HepG2 (cell line): ENCODE measurements around the gene EYA2. TPM values are rescaled to one million over a fixed set of nuclear protein-coding genes. Genes with fewer than 3 reads are reported as not detected.

Source experiments
- BHLHE40 ChIP-seq: IDR thresholded peaks from 2 replicates; pipeline ENCODE4 v1.6.1; 2011; ENCODE audit warnings: low read length, improper control_type of control experiment
- HDAC2 ChIP-seq: sonication (generic); formaldehyde crosslinking; IDR thresholded peaks from 2 replicates; pipeline ENCODE4 v1.4.0; 2020; ENCODE audit warnings: missing genetic modification reagents
- KLF16 ChIP-seq, 2 experiments: sonication (generic) in 1 of 2; formaldehyde crosslinking in 1 of 2; IDR thresholded peaks; 2 replicates each; pipeline versions ENCODE4 v1.6.1 to v1.8.0; 2016 to 2023; ENCODE audit warnings: missing genetic modification reagents in 2 of 2, missing compliant biosample characterization in 1 of 2
- MLLT10 ChIP-seq: sonication (generic); formaldehyde crosslinking; IDR thresholded peaks from 2 replicates; pipeline ENCODE4 v1.4.0; 2020; ENCODE audit warnings: missing genetic modification reagents
- POGZ ChIP-seq: sonication (generic); formaldehyde crosslinking; IDR thresholded peaks from 2 replicates; pipeline ENCODE4 v1.4.0; 2020; ENCODE audit warnings: mild to moderate bottlenecking, missing genetic modification reagents
- POLR2A ChIP-seq, 2 experiments: IDR thresholded peaks; 2 replicates each; pipeline ENCODE4 v1.6.1; 2011; ENCODE audit warnings: low read depth in 2 of 2, low read length in 2 of 2, mild to moderate bottlenecking in 1 of 2, moderate library complexity in 1 of 2; ENCODE audit not compliant: insufficient read depth in 1 of 2
- SALL2 ChIP-seq: sonication (generic); formaldehyde crosslinking; IDR thresholded peaks from 2 replicates; pipeline ENCODE4 v1.8.1; 2023; ENCODE audit warnings: mild to moderate bottlenecking, missing genetic modification reagents, inconsistent platforms
- SIX4 ChIP-seq: sonication (generic); formaldehyde crosslinking; IDR thresholded peaks from 2 replicates; pipeline ENCODE4 v1.4.0; 2020; ENCODE audit warnings: missing genetic modification reagents
- SRSF9 ChIP-seq: fragments of 200-400 bp; formaldehyde crosslinking; IDR thresholded peaks from 2 replicates; pipeline ENCODE4 v1.6.1; 2018; ENCODE audit warnings: borderline replicate concordance, mild to moderate bottlenecking, low read depth, low read length; ENCODE audit not compliant: insufficient read depth, poor library complexity, severe bottlenecking
- ZBTB3 ChIP-seq: sonication (generic); formaldehyde crosslinking; IDR thresholded peaks from 2 replicates; pipeline ENCODE4 v1.4.0; 2020; ENCODE audit warnings: low read depth, mild to moderate bottlenecking, moderate library complexity, missing genetic modification reagents, borderline replicate concordance
- ZBTB42 ChIP-seq: sonication (generic); formaldehyde crosslinking; IDR thresholded peaks from 2 replicates; pipeline ENCODE4 v1.5.0; 2020; ENCODE audit warnings: mild to moderate bottlenecking, missing genetic modification reagents
- ZBTB7A ChIP-seq: sonication (generic); formaldehyde crosslinking; IDR thresholded peaks from 2 replicates; pipeline ENCODE4 v1.8.0; 2022; ENCODE audit warnings: mild to moderate bottlenecking, missing genetic modification reagents
- ZNF367 ChIP-seq: sonication (generic); formaldehyde crosslinking; IDR thresholded peaks from 2 replicates; pipeline ENCODE4 v1.4.0; 2020; ENCODE audit warnings: missing genetic modification reagents, borderline replicate concordance
- ZNF501 ChIP-seq: sonication (generic); formaldehyde crosslinking; IDR thresholded peaks from 2 replicates; pipeline ENCODE4 v1.5.1; 2020; ENCODE audit warnings: mild to moderate bottlenecking, moderate library complexity, missing genetic modification reagents
- ZNF572 ChIP-seq: sonication (generic); formaldehyde crosslinking; IDR thresholded peaks from 2 replicates; pipeline ENCODE4 v1.5.1; 2020; ENCODE audit warnings: mild to moderate bottlenecking, missing genetic modification reagents
- polyA plus RNA-seq, 8 experiments: library from polyadenylated mRNA; depleted of rRNA in 3 of 8; stranded (reverse) in 7 of 8; unstranded in 1 of 8; fragments of >200 nt; fragmentation: Illumina TruSeq in 4 of 8; extraction: Trizol in 4 of 8; gene quantifications; 2 replicates each; pipeline versions ENCODE4 v1.2.1 to v1.2.3, GENCODE V29; 2011 to 2016; ENCODE audit warnings: low read depth in 4 of 8, missing spikeins in 1 of 8, mixed read lengths in 1 of 8; ENCODE audit not compliant: insufficient read depth in 1 of 8
- total RNA-seq, 5 experiments: library from RNA; depleted of rRNA; stranded (reverse); fragments of >200 nt; fragmentation: Illumina TruSeq; extraction: Trizol; gene quantifications; 2 replicates each; pipeline ENCODE4 v1.2.3, GENCODE V29; 2016; ENCODE audit warnings: low read depth in 1 of 5
- TF ChIP-seq, protein P1 (sequence below): sonication (generic); formaldehyde crosslinking; IDR thresholded peaks from 2 replicates; pipeline ENCODE4 v1.9.0; 2021; ENCODE audit warnings: mild to moderate bottlenecking, missing genetic modification reagents
- TF ChIP-seq, protein P2 (sequence below): sonication (generic); formaldehyde crosslinking; IDR thresholded peaks from 2 replicates; pipeline ENCODE4 v1.5.0; 2020; ENCODE audit warnings: mild to moderate bottlenecking, missing genetic modification reagents
- TF ChIP-seq, protein P3 (sequence below), 2 experiments: sonication (generic) in 1 of 2; formaldehyde crosslinking in 1 of 2; IDR thresholded peaks; 2 replicates each; pipeline versions ENCODE4 v1.5.1 to v1.6.1; 2011 to 2020; ENCODE audit warnings: borderline replicate concordance in 1 of 2, low read depth in 1 of 2, low read length in 1 of 2, mild to moderate bottlenecking in 1 of 2, missing genetic modification reagents in 1 of 2, moderate library complexity in 1 of 2

EYA2 gene
- total and polyA plus RNA-seq, 2 of the 13 experiments (the other 11 are each of a cell fraction or from before 2014, with no cell fraction given), result not detected

GRCh38 chr20:47205577-47206123, 311.0 kb downstream of the EYA2 start (continued):
- TF ChIP-seq, protein P1, sequence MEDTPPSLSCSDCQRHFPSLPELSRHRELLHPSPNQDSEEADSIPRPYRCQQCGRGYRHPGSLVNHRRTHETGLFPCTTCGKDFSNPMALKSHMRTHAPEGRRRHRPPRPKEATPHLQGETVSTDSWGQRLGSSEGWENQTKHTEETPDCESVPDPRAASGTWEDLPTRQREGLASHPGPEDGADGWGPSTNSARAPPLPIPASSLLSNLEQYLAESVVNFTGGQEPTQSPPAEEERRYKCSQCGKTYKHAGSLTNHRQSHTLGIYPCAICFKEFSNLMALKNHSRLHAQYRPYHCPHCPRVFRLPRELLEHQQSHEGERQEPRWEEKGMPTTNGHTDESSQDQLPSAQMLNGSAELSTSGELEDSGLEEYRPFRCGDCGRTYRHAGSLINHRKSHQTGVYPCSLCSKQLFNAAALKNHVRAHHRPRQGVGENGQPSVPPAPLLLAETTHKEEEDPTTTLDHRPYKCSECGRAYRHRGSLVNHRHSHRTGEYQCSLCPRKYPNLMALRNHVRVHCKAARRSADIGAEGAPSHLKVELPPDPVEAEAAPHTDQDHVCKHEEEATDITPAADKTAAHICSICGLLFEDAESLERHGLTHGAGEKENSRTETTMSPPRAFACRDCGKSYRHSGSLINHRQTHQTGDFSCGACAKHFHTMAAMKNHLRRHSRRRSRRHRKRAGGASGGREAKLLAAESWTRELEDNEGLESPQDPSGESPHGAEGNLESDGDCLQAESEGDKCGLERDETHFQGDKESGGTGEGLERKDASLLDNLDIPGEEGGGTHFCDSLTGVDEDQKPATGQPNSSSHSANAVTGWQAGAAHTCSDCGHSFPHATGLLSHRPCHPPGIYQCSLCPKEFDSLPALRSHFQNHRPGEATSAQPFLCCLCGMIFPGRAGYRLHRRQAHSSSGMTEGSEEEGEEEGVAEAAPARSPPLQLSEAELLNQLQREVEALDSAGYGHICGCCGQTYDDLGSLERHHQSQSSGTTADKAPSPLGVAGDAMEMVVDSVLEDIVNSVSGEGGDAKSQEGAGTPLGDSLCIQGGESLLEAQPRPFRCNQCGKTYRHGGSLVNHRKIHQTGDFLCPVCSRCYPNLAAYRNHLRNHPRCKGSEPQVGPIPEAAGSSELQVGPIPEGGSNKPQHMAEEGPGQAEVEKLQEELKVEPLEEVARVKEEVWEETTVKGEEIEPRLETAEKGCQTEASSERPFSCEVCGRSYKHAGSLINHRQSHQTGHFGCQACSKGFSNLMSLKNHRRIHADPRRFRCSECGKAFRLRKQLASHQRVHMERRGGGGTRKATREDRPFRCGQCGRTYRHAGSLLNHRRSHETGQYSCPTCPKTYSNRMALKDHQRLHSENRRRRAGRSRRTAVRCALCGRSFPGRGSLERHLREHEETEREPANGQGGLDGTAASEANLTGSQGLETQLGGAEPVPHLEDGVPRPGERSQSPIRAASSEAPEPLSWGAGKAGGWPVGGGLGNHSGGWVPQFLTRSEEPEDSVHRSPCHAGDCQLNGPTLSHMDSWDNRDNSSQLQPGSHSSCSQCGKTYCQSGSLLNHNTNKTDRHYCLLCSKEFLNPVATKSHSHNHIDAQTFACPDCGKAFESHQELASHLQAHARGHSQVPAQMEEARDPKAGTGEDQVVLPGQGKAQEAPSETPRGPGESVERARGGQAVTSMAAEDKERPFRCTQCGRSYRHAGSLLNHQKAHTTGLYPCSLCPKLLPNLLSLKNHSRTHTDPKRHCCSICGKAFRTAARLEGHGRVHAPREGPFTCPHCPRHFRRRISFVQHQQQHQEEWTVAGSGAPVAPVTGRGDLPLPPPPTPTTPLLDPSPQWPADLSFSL (CRISPR knock-in tag), result no peak
- TF ChIP-seq SALL2 (CRISPR knock-in tag) (0 out of 2 replicates have a peak, but pooled peaks have one; percentile 18), SIX4 (CRISPR knock-in tag) (peak; percentile 45; the same call in 1 of the 2 replicates), MLLT10 (CRISPR knock-in tag) (no peak), POLR2A (IDR thresholded peaks at IDR 0.05; ENCODE audit: insufficient read depth in 1 of 2, low read depth in 2 of 2, low read length in 2 of 2) (no peak; a peak in 1 of 4 replicates), ZBTB42 (CRISPR knock-in tag) (no peak), ZNF367 (CRISPR knock-in tag) (no peak), HDAC2 (CRISPR knock-in tag) (peak; percentile 42; the same call in 1 of the 2 replicates), ZBTB7A (CRISPR knock-in tag) (no peak), KLF16 (CRISPR knock-in tag; IDR thresholded peaks at IDR 0.05) (no peak), ZNF572 (CRISPR knock-in tag) (0 out of 2 replicates have a peak, but pooled peaks have one; percentile 11), POGZ (CRISPR knock-in tag) (no peak), ZBTB3 (CRISPR knock-in tag) (no peak), BHLHE40 (peak; percentile 53; the same call in 1 of the 2 replicates), ZNF501 (CRISPR knock-in tag) (no peak), SRSF9 (no peak)
- TF ChIP-seq, protein P2, sequence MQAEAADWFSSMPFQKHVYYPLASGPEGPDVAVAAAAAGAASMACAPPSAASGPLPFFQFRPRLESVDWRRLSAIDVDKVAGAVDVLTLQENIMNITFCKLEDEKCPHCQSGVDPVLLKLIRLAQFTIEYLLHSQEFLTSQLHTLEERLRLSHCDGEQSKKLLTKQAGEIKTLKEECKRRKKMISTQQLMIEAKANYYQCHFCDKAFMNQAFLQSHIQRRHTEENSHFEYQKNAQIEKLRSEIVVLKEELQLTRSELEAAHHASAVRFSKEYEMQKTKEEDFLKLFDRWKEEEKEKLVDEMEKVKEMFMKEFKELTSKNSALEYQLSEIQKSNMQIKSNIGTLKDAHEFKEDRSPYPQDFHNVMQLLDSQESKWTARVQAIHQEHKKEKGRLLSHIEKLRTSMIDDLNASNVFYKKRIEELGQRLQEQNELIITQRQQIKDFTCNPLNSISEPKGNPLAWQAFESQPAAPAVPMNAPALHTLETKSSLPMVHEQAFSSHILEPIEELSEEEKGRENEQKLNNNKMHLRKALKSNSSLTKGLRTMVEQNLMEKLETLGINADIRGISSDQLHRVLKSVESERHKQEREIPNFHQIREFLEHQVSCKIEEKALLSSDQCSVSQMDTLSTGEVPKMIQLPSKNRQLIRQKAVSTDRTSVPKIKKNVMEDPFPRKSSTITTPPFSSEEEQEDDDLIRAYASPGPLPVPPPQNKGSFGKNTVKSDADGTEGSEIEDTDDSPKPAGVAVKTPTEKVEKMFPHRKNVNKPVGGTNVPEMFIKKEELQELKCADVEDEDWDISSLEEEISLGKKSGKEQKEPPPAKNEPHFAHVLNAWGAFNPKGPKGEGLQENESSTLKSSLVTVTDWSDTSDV, result no peak
- TF ChIP-seq, protein P3, sequence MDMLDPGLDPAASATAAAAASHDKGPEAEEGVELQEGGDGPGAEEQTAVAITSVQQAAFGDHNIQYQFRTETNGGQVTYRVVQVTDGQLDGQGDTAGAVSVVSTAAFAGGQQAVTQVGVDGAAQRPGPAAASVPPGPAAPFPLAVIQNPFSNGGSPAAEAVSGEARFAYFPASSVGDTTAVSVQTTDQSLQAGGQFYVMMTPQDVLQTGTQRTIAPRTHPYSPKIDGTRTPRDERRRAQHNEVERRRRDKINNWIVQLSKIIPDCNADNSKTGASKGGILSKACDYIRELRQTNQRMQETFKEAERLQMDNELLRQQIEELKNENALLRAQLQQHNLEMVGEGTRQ (IDR thresholded peaks at IDR 0.05; ENCODE audit: low read depth, low read length), result peak; percentile 55; the same call in 1 of the 2 replicates
- TF ChIP-seq, protein P3 (CRISPR knock-in tag; IDR thresholded peaks at IDR 0.05; ENCODE audit: borderline replicate concordance), result no peak; the same call in 1 of the 2 replicates
